ENCODE results near the gene LRRC46. TPM values are rescaled to one million over a fixed set of nuclear protein-coding genes. Genes with fewer than 3 reads are reported as not detected.

Gene LRRC46
- total and polyA plus RNA-seq, 2 of the 13 experiments (the other 11 are each of a cell fraction or from before 2014, with no cell fraction given) = 0.09 TPM

GRCh38 chr17:47797797-47798196 lies 33.7 kb upstream of the LRRC46 start (continued):
- TF ChIP-seq ATF5 (CRISPR knock-in tag; IDR thresholded peaks at IDR 0.05; ENCODE audit: low read depth) (no peak), HHEX (CRISPR knock-in tag; IDR thresholded peaks at IDR 0.05) (no peak), DNMT1 (CRISPR knock-in tag; IDR thresholded peaks at IDR 0.05) (no peak)

- FAIRE-seq (no peak), ATAC-seq (no peak), DNase-seq (ENCODE audit: low spot score) (no peak)
- H3K27me3 ChIP-seq (ENCODE audit: control insufficient read depth in 1 of 2, insufficient read depth in 2 of 2, low read length in 2 of 2) = peaks cover 4 to 16% of the 10 kb centered on the region in 2 experiments; a peak in 4 of 5 replicates
- H3K27ac ChIP-seq (ENCODE audit: extremely low read length, insufficient read depth, low read length) = no peak overlapping the region
- H3K4me2 ChIP-seq (ENCODE audit: low read depth, low read length) = no peak overlapping the region
- no peaks in the 10 kb centered on the region for H3K79me2 ChIP-seq (ENCODE audit: insufficient read depth, low read length)
- WGBS (ENCODE audit: low lambda C conversion rate) = 7% methylated on average over 6 of the region's 12 CpGs
- CTCF ChIA-PET (ENCODE audit: low intra/inter-chr PET ratio, low total read pairs) = no interaction called here
- H3K9me3 ChIP-seq (ENCODE audit: low read length) = no peaks in the 10 kb centered on the region
- no peak overlapping the region for H2AFZ ChIP-seq (ENCODE audit: low read length)
- TF ChIP-seq HNF1A (IDR thresholded peaks at IDR 0.05; ENCODE audit: low read depth) (no peak), HNF1A (CRISPR knock-in tag; IDR thresholded peaks at IDR 0.05; ENCODE audit: borderline replicate concordance) (no peak), ZBTB37 (CRISPR knock-in tag; IDR thresholded peaks at IDR 0.05) (no peak), SCMH1 (CRISPR knock-in tag; IDR thresholded peaks at IDR 0.05; ENCODE audit: borderline replicate concordance) (no peak), NR2F2 (IDR thresholded peaks at IDR 0.05; ENCODE audit: borderline replicate concordance, low read depth) (no peak)
- in situ Hi-C loops (cut with HindIII; ENCODE audit: extremely low pct_ligation_motif_present, low pct_unique_long_range_greater_than_20kb) = no loop called here
- no TSS peak for BruUV-seq (replicated peaks)
- H3K4me3 ChIP-seq (replicated peaks in 1 of 3; ENCODE audit: insufficient read depth in 1 of 3, low read depth in 2 of 3, low read length in 3 of 3) = no peak overlapping the region
- H3K36me3 ChIP-seq (replicated peaks in 1 of 2; ENCODE audit: control insufficient read depth in 1 of 2, insufficient read depth in 2 of 2, low read length in 2 of 2) = no peaks in the 10 kb centered on the region
- H4K20me1 ChIP-seq (ENCODE audit: insufficient read depth, low read length) = peaks cover 4% of the 10 kb centered on the region; the same call in 1 of the 2 replicates
- intact Hi-C loops (cut with micrococcal nuclease; ENCODE audit: unreplicated experiment) = no loop called here
- H3K9ac ChIP-seq (ENCODE audit: insufficient read depth, low read depth, low read length) = no peak overlapping the region
- POLR2A ChIA-PET = no interaction called here
- no peaks in the 10 kb centered on the region for H3K4me1 ChIP-seq (ENCODE audit: insufficient read depth, low read length)
Measured at GRCh38 chr17:47800686-47801085, 30.8 kb upstream of the LRRC46 start.

Measured in HepG2 (cell line).